SJSA1 (cell line): ENCODE measurements around the gene NCOA3. TPM values are rescaled to one million over a fixed set of nuclear protein-coding genes. Genes with fewer than 3 reads are reported as not detected.
"Not testable (repeated sequence)": the region's sequence is repeated elsewhere in the genome, so short reads cannot be mapped to it uniquely, and the experiment has no call there.

Experiments used
- DNase-seq, 2 experiments: peaks; one replicate each; pipeline ENCODE4 v3.0.0-alpha.2; 2015 to 2020; ENCODE audit warnings: low spot score in 2 of 2, low read depth in 1 of 2
- H3K27ac ChIP-seq: fragments of 250-450 bp; sonication (Bioruptor Pico); 2 replicates; pipeline ENCODE4 v1.5.1; 2020; ENCODE audit warnings: mild to moderate bottlenecking, moderate library complexity
- H3K27me3 ChIP-seq: fragments of 250-450 bp; sonication (Bioruptor Pico); replicated peaks from 2 replicates; pipeline ENCODE4 v1.5.1; 2020; ENCODE audit warnings: mild to moderate bottlenecking, moderate library complexity
- H3K36me3 ChIP-seq: fragments of 250-450 bp; sonication (Bioruptor Pico); 2 replicates; pipeline ENCODE4 v1.5.1; 2020; ENCODE audit warnings: mild to moderate bottlenecking
- H3K4me1 ChIP-seq: fragments of 250-450 bp; sonication (Bioruptor Pico); replicated peaks from 2 replicates; pipeline ENCODE4 v1.6.1; 2021; ENCODE audit warnings: mild to moderate bottlenecking
- H3K4me3 ChIP-seq: fragments of 250-450 bp; sonication (Bioruptor Pico); 2 replicates; pipeline ENCODE4 v1.5.1; 2020; ENCODE audit warnings: mild to moderate bottlenecking
- H3K9me3 ChIP-seq: fragments of 250-450 bp; sonication (Bioruptor Pico); replicated peaks from 2 replicates; pipeline ENCODE4 v1.5.1; 2020; ENCODE audit warnings: mild to moderate bottlenecking
- total RNA-seq: library from RNA; depleted of rRNA; stranded (reverse); fragments of >200 nt; shearing (Covaris generic); gene quantifications from 2 replicates; pipeline ENCODE4 v1.2.3, GENCODE V29; 2014

The NCOA3 gene
- total RNA-seq, 1 experiment from 2014 or later: 20.4 TPM

DNA sequence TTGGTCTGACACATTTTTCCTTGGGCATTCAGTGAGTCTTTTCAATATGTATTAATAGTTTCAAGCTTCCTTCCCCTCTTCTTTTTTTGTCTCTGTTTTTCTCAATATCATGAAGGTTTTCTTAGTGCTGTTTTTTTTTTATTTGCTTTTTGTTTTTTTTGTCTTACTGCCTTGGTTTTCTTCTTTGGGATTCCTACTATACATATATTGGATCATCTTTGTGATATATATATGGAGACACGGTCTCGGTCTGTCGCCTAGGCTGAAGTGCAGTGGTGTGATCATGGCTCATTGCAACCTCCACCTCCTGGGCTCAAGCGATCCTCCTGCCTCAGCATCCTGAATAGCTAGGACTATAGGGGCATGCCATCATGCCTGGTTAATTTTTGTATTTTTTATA, 43.8 kb downstream of the NCOA3 start:
- no peak overlapping the region for H3K4me3 ChIP-seq
- no peaks in the 10 kb centered on the region for H3K27me3 ChIP-seq
- H3K36me3 ChIP-seq: no peaks in the 10 kb centered on the region
- no peaks in the 10 kb centered on the region for H3K9me3 ChIP-seq
- H3K4me1 ChIP-seq: peaks cover 34% of the 10 kb centered on the region
- DNase-seq: no peak
- no peak overlapping the region for H3K27ac ChIP-seq

DNA sequence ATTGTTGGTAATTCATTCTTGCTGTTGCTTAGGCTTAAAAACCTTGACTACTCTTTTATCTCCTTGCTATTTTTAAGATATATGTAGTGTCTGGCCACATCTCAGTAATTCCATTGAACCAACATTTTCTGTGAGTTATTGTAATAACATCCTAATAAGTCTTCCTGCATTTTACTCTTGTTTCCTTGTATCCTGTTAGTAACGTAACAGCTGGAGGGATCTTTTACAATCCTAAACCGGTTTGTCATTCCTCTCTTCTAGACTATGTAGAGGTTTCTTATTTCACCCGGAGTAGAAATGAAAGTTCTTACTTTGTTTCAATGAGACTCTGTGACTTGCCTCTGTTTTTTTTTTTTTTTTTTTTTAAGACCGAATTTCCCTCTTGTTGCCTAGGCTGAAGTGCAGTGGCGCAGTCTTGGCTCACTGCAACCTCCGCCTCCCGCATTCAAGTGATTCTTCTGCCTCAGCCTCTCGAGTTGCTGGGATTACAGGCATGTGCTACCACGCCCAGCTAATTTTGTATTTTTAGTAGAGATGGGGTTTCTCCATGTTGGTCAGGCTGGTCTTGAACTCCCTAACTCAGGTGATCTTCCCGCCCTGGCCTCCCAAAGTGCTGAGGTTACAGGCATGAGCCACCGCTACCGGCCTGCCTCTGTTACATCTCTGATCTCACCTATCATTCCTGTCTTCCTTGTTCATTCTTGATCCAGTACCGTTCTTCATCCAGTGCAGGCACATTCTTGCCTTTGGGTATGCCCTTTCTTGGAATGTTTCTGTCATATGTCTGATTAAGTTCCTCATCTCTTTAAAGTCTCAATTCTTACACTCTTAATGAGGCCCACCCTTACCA, 44.7 kb downstream of the NCOA3 start:
- Histone ChIP-seq H3K9me3 (no peaks in the 10 kb centered on the region), H3K4me1 (peaks cover 29% of the 10 kb centered on the region), H3K27me3 (no peaks in the 10 kb centered on the region), H3K4me3 (no peak overlapping the region), H3K36me3 (no peaks in the 10 kb centered on the region), H3K27ac (no peak overlapping the region)
- no peak for DNase-seq

- DNase-seq: no peak
- H3K4me3 ChIP-seq: no peak overlapping the region
- H3K27me3 ChIP-seq: no peaks in the 10 kb centered on the region
- no peaks in the 10 kb centered on the region for H3K9me3 ChIP-seq
- H3K36me3 ChIP-seq: no peaks in the 10 kb centered on the region
- no peak overlapping the region for H3K27ac ChIP-seq
- peaks cover 28% of the 10 kb centered on the region for H3K4me1 ChIP-seq
Measured at GRCh38 chr20:47547034-47547387, 45.3 kb downstream of the NCOA3 start.

GRCh38 chr20:47549671-47550070, 48.0 kb downstream of the NCOA3 start:
- peaks cover 3% of the 10 kb centered on the region; the same call in 1 of the 2 replicates for H3K4me1 ChIP-seq
- H3K27ac ChIP-seq: no peak overlapping the region
- no peaks in the 10 kb centered on the region for H3K36me3 ChIP-seq
- no peaks in the 10 kb centered on the region for H3K27me3 ChIP-seq
- DNase-seq: no peak
- no peaks in the 10 kb centered on the region for H3K9me3 ChIP-seq
- no peak overlapping the region for H3K4me3 ChIP-seq

GRCh38 chr20:47551222-47551621, 49.5 kb downstream of the NCOA3 start:
- H3K9me3 ChIP-seq: no peaks in the 10 kb centered on the region
- H3K4me1 ChIP-seq: no peaks in the 10 kb centered on the region
- no peak overlapping the region for H3K27ac ChIP-seq
- no peak overlapping the region for H3K4me3 ChIP-seq
- no peaks in the 10 kb centered on the region for H3K36me3 ChIP-seq
- DNase-seq: no peak
- no peaks in the 10 kb centered on the region for H3K27me3 ChIP-seq

DNA sequence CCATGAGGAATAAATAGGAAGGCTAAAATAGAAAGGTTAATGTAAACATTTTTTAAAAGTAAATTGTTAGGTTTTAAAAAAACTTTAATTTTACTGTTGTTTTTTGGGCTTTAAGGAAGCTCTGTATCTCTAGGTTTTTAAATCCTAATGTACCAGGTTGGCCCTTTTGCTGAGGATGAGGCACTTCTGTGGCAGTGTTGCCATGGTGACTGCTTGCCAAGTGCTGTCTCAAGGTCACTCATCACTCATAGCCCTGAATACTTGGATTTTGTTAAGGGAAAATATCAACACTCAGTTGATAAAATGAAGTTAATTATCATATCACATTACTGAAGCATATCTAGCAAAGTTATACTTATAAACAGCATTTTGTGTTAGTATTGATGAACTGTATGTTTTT, 50.2 kb downstream of the NCOA3 start:
- no peaks in the 10 kb centered on the region for H3K36me3 ChIP-seq
- no peaks in the 10 kb centered on the region for H3K9me3 ChIP-seq
- H3K27me3 ChIP-seq: no peaks in the 10 kb centered on the region
- no peak for DNase-seq
- no peak overlapping the region for H3K4me3 ChIP-seq
- no peaks in the 10 kb centered on the region for H3K4me1 ChIP-seq
- H3K27ac ChIP-seq: no peak overlapping the region

DNA sequence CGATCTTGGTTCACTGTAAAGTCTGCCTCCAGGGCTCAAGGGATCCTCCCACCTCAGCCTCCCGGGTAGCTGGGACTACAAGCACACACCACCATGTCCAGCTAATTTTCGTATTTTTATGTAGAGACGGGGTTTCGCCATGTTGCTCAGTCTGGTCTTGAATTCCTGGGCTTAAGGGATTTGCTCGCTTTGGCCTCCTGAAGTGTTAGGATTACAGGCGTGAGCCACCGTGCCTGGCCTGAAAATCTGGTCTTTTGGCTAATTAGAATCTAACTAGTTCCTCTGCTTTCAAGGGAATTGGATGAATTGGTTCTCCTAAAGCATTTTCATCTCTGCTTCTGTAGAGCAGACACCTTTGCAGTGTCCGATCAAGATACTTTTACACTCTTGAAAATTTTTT, 51.3 kb downstream of the NCOA3 start:
- H3K4me3 ChIP-seq: no peak overlapping the region
- H3K4me1 ChIP-seq: no peaks in the 10 kb centered on the region
- no peaks in the 10 kb centered on the region for H3K36me3 ChIP-seq
- H3K27ac ChIP-seq: no peak overlapping the region
- no peaks in the 10 kb centered on the region for H3K9me3 ChIP-seq
- H3K27me3 ChIP-seq: no peaks in the 10 kb centered on the region
- DNase-seq: no peak

- H3K27me3 ChIP-seq, DNase-seq: not testable (repeated sequence)
Measured at GRCh38 chr20:47553594-47554235, 52.0 kb downstream of the NCOA3 start.

GRCh38 chr20:47554283-47554682, 52.6 kb downstream of the NCOA3 start:
- H3K9me3 ChIP-seq, H3K36me3 ChIP-seq, H3K4me3 ChIP-seq, H3K27me3 ChIP-seq, H3K27ac ChIP-seq, DNase-seq: not testable (repeated sequence)
- peaks cover 10% of the 10 kb centered on the region for H3K4me1 ChIP-seq

More at GRCh38 chr20:47553594-47554235, 52.0 kb downstream of the NCOA3 start:
- not testable (repeated sequence) for H3K9me3 ChIP-seq, H3K4me3 ChIP-seq, H3K27ac ChIP-seq, H3K4me1 ChIP-seq, H3K36me3 ChIP-seq

- H3K36me3 ChIP-seq: no peaks in the 10 kb centered on the region
- H3K9me3 ChIP-seq: no peaks in the 10 kb centered on the region
- H3K27me3 ChIP-seq: no peaks in the 10 kb centered on the region
- no peak for DNase-seq
- no peak overlapping the region for H3K4me3 ChIP-seq
- H3K4me1 ChIP-seq: peaks cover 16% of the 10 kb centered on the region
- H3K27ac ChIP-seq: no peak overlapping the region
Measured at GRCh38 chr20:47557218-47557617, 55.5 kb downstream of the NCOA3 start.

GRCh38 chr20:47557791-47558190, 56.1 kb downstream of the NCOA3 start:
- Histone ChIP-seq H3K4me3 (no peak overlapping the region), H3K27me3 (no peaks in the 10 kb centered on the region), H3K9me3 (no peaks in the 10 kb centered on the region)

DNA sequence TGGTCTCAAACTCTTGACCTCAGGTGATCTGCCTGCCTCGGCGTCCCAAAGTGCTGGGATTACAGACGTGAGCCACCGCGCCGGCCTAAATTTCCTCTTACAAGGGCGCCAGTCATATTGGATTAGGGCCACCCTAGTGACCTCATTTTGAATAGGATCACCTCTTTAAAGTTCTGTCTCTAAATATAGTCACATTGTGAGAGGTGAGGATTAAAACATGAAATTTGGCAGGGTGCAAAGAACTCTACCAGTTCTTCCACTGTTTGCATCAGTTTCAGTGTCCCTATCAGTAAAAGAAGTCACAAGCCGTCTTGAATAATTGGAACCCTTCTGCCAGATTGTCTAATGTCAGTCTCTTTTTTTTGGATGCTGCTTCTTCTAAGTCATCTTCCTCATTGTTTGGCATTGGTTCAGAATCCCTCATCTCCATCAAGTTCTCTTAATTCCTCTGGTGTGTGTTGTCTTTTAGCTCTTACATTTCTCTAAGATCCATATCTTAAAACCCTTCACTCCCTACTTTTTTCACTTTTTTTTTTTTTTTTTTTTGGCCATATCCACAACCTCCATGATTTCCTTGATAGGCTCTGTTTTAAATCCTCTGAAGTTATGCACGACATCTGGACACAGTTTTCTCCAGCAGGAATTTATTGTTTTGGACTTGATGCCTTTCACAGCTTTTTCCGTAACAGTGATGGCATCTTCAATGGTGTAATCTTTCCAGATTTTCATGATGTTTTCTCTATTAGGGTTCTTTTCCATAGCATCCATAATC, 56.8 kb downstream of the NCOA3 start:
- H3K36me3 ChIP-seq: no peaks in the 10 kb centered on the region
- DNase-seq: peak in 1 of 2 experiments; percentile 38
- peaks cover 16% of the 10 kb centered on the region for H3K4me1 ChIP-seq

More at GRCh38 chr20:47557791-47558190, 56.1 kb downstream of the NCOA3 start:
- Histone ChIP-seq H3K4me1 (peaks cover 16% of the 10 kb centered on the region), H3K27ac (no peak overlapping the region), H3K36me3 (no peaks in the 10 kb centered on the region)
- DNase-seq: no peak

DNA sequence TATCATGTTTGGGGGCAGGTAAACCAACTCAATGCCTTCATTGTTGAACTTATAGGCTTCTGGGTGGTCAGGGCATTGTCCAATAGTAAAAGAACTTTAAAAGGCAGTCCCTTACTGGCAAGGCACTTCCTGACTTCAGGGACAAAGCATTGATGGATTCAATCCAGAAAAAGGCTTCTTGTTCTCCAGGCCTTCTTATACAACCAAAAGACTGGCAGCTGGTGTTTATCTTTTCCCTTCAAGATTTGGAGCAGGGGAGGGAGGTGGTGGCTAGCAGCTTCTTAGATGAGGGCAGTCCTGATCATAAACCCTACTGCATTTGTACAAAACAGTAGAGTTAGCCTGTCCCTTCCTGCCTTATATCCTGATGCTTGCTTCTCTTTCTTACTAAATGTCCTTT, 57.5 kb downstream of the NCOA3 start:
- Histone ChIP-seq H3K27me3 (no peaks in the 10 kb centered on the region), H3K36me3 (no peaks in the 10 kb centered on the region), H3K4me1 (peaks cover 16% of the 10 kb centered on the region), H3K27ac (peak overlapping the region; percentile 28; the same call in 1 of the 2 replicates), H3K4me3 (no peak overlapping the region), H3K9me3 (no peaks in the 10 kb centered on the region)
- DNase-seq: peak in 1 of 2 experiments; percentile 42

More for the DNA sequence above, 56.8 kb downstream of the NCOA3 start:
- H3K4me3 ChIP-seq: no peak overlapping the region
- no peaks in the 10 kb centered on the region for H3K9me3 ChIP-seq
- no peaks in the 10 kb centered on the region for H3K27me3 ChIP-seq
- H3K27ac ChIP-seq: peak overlapping the region; percentile 28; the same call in 1 of the 2 replicates

DNA sequence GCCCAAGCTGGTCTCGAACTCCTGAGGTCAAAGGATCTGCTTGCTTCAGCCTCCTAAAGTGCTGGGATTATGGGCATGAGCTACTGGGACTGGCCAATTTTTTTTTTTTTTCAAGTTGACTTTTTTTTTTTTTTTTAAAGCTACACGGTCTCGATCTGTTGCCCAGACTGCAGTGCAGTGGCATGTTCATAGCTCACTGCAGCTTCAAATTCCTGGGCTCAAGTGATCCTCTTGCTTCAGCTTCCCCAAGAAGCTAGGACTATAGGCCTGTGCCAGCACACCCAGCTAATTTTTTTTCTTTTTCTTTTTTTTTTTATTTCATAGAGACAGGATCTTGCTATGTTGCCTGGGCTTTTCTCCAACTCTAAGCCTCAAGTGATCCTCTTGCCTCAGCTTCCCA, 59.5 kb downstream of the NCOA3 start:
- Histone ChIP-seq H3K4me3 (no peak overlapping the region), H3K27ac (no peak overlapping the region), H3K4me1 (peaks cover 24% of the 10 kb centered on the region), H3K9me3 (no peaks in the 10 kb centered on the region), H3K36me3 (no peaks in the 10 kb centered on the region), H3K27me3 (no peaks in the 10 kb centered on the region)
- DNase-seq: no peak
